ENCODE data around the gene KCND3.

GRCh38 chr1:111723871-111724270 is 265.6 kb downstream of the KCND3 start:
- TF ChIP-seq, protein P1, sequence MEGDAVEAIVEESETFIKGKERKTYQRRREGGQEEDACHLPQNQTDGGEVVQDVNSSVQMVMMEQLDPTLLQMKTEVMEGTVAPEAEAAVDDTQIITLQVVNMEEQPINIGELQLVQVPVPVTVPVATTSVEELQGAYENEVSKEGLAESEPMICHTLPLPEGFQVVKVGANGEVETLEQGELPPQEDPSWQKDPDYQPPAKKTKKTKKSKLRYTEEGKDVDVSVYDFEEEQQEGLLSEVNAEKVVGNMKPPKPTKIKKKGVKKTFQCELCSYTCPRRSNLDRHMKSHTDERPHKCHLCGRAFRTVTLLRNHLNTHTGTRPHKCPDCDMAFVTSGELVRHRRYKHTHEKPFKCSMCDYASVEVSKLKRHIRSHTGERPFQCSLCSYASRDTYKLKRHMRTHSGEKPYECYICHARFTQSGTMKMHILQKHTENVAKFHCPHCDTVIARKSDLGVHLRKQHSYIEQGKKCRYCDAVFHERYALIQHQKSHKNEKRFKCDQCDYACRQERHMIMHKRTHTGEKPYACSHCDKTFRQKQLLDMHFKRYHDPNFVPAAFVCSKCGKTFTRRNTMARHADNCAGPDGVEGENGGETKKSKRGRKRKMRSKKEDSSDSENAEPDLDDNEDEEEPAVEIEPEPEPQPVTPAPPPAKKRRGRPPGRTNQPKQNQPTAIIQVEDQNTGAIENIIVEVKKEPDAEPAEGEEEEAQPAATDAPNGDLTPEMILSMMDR (IDR thresholded peaks at IDR 0.05): no peak
- TF ChIP-seq POLR2A (IDR thresholded peaks at IDR 0.05): no peak
